SU-DHL-6 (cell line): ENCODE results near the gene ELN.

Experiments
- EZH2phosphoT487 ChIP-seq: fragments of 200-600 bp; sonication (generic), shearing (Covaris generic); conservative IDR thresholded peaks from 2 replicates; pipeline ENCODE4 v1.6.1; 2018; ENCODE audit warnings: mild to moderate bottlenecking, antibody characterized with exemption, low read length, moderate library complexity, mixed read lengths
- TF ChIP-seq, protein P1 (sequence below): fragments of 200-600 bp; sonication (generic); IDR thresholded peaks from one replicate; pipeline ENCODE4 v1.5.1; 2017; ENCODE audit warnings: antibody characterized with exemption, mild to moderate bottlenecking, low read length, moderate library complexity; ENCODE audit not compliant: insufficient read depth, poor library complexity, severe bottlenecking

DNA sequence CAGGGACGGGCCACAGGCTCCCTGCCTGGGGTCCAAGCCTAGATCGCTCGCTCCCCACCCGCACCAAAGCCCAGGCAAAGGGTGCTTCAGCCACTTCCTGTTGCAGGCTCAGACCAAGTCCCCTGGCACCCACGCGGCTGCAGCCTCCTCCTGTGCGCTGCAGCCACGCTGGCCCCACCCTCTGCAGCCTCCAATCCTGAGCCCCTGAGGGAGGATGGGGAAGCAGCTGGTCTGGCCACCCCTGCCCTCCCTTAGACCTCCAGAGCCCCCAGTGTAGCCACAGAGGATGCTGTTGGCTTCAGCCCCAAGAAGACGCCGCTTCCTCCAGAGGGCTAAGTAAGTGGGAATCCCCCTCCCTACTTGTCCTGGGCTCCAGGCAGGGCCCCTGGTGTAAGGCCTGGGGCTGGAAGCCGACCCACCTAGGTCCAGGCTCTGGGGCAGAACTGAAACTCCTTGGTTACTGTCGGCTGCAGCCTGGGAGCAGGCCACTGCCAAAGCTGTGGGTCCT, 65.0 kb downstream of the ELN start:
- TF ChIP-seq, protein P1, sequence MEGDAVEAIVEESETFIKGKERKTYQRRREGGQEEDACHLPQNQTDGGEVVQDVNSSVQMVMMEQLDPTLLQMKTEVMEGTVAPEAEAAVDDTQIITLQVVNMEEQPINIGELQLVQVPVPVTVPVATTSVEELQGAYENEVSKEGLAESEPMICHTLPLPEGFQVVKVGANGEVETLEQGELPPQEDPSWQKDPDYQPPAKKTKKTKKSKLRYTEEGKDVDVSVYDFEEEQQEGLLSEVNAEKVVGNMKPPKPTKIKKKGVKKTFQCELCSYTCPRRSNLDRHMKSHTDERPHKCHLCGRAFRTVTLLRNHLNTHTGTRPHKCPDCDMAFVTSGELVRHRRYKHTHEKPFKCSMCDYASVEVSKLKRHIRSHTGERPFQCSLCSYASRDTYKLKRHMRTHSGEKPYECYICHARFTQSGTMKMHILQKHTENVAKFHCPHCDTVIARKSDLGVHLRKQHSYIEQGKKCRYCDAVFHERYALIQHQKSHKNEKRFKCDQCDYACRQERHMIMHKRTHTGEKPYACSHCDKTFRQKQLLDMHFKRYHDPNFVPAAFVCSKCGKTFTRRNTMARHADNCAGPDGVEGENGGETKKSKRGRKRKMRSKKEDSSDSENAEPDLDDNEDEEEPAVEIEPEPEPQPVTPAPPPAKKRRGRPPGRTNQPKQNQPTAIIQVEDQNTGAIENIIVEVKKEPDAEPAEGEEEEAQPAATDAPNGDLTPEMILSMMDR, result no peak
- TF ChIP-seq EZH2phosphoT487, result no peak
